CD4-positive, alpha-beta T cell treated with Interleukin-17A for 4 hours (primary cell): ENCODE data around the gene CCDC184.
"Not testable (repeated sequence)": the region's sequence is repeated elsewhere in the genome, so short reads cannot be mapped to it uniquely, and the experiment has no call there.

Experiments used
- DNase-seq: peaks from one replicate; pipeline ENCODE4 v3.0.0-alpha.2; 2020; ENCODE audit warnings: mixed read lengths

Gene CCDC184

DNA sequence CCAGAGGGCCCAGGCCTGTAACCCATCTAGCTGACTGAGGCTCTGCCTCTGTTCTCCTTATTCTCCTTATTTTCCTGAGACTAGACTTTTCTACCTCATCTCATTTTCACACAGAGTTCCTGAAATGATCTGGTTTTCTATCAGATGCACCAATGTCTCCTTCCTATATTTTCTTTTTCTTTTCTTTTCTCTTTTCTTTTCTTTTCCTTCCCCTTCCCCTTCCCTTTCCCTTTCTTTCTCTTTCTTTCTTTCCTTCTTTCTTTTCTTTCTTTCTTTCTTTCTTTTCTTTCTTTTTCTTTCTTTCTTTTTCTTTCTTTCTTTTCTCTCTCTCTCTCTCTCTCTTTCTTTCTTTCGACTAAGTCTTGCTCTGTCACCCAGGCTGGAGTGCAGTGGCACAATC, 3.0 kb upstream of the CCDC184 start:
- DNase-seq: no peak

DNA sequence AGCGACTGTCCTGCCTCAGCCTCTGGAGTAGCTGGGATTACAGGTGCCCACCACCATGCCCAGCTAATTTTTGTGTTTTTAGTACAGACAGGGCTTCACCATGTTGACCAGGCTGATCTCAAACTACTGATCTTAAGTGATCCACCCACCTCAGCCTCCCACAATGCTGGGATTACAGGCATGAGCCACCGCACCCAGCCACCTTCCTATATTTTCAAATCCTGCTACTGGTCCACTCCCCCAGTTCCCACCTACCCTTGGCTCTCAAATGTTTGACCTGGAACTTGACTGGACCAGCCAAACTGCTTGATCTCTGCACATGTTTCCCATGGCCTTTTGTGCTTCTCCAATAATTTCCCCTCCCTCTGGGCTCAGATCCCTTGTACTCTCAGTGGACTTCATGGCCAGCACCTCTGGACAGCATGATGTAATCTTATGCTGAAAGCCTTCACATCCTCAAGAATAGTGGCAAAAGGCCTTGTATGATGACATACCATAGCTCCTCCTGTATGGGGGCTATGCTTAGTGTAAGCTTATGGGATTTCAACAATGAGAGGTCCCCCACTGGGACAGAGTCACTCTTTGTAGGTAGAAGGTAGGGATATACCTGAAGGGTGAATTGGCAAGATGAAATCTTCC, 2.5 kb upstream of the CCDC184 start:
- no peak for DNase-seq

DNA sequence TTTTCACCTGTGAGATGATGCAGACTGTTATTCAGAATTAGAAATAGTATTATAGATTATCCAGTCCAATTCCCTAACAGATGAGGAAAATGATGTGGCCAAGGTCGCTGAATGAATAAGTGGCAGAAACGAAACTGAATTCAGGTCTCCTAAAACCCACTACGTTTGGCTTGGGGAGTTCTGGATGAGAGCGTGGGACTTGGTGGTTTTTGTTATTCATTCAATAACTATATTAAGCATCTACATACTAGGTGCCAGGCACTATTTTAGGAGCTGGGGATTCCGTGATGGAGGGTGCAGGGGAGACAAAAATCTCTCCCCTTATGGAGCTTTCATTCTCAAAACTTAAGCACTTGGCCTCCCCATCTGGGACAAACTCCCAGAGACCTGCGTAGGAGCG, 813 bp upstream of the CCDC184 start:
- DNase-seq: no peak

DNA sequence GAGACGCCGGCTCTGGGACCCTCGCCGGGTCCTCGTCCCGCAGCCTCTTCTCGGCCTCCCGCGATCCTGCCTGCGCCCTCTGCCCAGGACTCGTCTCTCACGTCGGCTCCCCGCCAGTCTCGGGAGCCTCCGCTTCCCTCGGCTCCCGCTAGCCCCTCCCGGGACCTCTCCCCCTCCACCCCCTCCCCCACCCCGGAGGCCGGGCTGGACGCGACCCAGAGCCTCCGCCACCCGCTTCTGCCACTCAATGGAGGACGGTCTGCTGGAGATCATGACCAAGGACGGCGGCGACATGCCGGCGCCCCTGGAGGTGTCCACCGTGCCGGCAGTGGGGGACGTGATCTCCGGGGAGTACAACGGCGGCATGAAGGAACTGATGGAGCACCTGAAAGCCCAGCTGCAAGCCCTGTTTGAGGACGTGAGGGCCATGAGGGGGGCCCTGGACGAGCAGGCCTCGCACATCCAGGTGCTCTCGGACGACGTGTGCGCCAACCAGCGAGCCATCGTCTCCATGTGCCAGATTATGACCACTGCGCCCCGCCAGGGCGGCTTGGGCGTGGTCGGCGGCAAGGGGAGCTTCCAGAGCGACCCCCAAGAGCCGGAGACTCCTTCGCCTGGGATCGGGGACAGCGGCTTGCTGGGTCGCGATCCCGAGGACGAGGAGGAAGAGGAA, 568 bp downstream of the CCDC184 start:
- peak; percentile 29 for DNase-seq

DNA sequence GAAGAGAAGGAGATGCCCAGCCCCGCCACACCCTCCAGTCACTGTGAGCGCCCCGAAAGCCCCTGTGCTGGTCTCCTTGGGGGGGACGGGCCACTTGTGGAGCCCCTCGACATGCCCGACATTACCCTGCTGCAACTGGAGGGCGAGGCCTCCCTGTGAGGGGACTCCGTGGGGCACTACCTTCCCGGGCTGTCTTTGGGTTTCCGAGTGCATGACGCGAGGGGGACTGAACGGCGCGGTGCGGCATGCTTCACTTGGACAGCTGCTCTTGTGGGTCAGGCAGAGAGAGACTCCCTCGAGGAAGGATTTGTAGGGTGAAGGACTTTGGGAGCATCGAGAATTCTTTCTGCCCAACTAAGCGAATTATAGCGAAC, 1.1 kb downstream of the CCDC184 start:
- no peak for DNase-seq

DNA sequence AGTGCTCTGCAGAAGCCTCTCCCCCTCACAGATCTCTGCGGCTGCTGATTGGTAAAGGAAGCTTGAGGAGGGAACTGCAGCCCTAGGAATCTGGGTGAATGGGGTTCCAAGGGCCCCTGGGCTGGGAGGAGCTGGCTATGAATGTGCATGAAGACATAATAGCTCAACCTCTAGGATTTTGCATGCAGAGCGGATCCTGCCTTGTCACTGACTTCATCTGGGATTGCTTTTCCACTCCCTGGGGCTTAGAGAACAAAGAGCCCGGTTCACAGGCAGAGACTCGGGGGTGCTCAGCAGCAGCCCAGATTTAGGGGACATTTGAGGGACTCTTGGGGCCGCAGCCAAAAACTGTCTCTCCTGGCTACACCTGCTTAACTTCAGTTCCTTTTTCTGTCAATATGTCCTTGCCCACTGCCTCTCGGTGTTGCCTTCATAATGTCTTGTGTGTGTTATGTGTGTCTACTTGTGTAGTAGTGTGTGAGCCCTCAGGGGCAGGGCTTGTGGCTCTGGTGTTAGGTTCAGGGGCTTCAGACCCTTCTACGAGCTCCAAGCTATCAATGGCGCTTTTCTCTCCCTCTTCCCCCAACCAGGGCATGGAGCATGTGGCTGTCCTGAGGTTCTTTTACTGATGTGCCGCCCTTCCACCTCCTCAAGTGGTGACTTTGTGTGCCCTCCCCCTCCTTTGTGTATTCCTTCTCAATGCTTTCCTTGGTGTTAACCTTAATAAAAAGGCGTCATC, 1.9 kb downstream of the CCDC184 start:
- DNase-seq: no peak

DNA sequence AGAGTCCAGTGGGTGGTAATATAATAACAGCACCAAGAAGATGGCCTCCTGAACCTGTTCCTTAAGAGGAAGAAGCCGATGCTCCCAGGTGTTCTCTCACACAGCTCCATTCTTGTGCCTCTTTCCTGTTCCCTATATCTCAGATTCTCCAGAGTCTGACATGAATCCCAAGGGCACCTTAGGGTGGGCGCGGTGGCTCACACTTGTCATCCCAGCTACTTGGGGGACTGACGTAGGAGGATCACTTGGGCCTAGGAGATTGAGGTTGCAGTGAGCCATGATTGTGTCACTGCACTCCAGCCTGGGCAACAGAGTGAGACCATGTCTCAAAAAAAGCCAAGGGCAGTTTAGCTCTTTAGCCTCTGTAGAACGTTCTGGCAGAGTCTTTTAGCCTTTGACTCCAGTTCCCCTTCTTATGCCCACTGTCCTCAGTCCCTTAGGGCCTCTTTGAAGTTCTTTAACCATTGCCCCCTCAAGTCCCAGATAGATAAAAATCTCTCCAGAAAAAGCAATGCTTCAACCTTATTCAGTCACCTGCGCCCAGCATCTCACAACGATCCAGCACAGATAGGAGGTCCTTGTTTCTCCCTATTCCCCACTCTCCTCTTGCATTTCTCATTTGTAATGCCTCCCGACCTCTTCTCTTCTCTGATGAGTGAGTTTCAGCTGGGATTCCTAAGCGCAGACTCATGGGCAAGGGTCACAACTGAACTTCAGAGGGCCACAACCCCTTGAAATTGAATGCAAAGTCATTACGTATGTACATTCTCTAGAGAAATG, 4.7 kb downstream of the CCDC184 start:
- no peak for DNase-seq

DNA sequence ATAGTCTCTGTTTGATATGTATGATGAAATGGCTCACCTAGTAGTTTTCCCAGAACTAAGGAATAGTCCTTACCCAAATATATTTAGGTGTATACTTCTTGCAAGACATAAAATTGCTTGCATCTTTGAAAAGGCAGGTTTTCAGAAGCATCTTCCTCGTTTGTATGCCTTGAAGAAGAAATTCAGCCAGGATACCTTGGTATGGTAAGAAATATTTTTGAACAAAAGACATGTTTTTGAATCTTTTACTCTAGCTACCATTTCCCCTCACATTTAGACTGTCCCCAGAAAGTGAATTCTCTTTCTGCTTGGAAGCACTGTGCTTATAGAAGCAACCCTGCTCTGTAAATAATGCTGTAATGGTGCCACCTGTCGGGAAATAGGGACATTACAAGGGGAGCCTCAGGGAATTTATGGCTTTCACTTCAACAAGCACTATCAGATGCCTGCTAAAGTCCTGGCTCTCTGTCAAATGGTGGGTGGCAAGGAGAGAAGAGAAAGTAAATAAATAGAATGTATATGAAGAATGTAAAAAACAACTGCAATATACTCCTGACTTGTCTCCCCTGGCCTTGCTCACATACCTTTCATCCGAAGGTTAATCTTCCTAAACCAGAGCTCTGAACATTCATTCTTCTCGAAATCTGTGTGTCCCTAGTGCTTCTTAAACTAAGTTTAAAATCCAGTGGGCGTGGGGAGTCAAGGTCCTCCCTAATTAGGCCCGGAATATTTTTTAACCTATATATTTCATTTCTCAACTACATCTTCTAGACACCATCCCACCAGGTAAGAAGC, 6.1 kb downstream of the CCDC184 start:
- DNase-seq: peak; percentile 77

DNA sequence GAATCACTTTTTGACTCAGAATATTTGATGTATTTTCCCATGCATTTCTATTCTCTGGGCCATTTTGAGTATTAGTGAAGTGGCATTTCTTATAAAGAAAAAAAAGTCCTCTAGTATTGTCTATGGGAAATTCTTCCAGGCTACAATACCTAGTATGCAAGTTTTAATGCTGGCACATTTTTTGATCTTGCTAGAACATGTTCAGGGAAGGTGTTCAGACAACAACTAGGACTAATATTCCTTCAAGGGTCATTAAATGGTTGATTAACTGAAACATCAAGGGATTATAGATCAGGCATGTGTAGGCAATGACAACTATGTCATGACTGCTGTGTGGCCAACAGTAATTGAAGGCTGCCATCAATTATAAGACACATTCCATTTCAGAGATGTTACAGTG, 7.7 kb downstream of the CCDC184 start:
- DNase-seq: no peak

DNA sequence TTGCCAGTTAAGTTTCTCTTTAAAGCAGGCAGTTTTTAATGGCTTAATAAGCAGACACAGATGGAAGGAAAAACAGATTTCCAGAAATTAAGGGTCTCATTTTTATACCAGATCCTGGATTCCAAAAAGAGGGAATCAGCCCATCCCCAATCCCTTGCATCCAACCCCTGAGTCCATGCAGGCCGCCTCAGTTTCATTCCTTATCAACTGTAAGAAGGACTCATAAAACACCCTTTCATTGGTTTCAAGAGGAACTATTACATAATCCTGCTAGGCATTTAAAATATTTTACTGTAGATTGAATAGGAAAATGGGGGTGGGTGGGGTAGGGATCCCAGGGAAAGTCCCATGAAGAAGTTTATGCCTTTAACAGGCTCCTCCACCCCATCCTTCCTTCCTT, 9.4 kb downstream of the CCDC184 start:
- no peak for DNase-seq

DNA sequence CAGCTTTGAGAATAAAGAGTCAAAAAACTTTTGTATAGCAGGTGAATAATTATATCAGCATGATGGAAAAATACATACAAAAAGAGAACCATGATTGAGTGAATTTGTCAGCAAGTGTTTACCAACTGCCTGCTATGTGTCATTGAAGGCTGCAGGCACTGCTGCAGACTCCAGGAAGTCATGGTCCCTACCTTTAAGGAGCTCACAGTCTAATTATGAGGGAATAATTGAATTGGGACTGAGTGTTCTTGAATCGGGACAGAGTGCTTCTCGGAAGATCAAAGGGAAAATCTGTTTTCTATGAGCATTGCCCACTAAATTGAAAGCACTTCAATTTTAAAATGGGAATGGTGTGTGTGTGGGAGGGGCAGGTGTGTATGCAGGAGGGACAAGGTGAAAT, 10.2 kb downstream of the CCDC184 start:
- no peak for DNase-seq

DNA sequence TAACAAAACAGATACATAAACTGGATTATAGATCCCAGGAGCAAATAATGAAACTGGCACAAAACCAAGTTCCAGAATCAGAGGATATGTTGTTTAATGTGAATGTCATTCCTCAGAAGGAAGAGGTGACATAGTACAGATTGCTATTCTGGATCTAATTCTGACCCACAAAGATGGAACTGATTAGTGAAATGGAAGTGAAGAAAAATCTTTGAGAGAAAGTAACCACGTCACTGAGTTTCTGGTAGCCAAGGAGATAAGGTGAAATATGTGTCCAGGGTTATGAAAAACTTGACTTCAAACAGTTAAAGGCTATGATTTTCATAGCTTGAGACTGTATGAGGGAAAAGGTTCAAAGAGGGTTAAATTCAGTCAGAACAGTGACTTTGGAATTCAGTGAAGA, 11.4 kb downstream of the CCDC184 start:
- no peak for DNase-seq

DNA sequence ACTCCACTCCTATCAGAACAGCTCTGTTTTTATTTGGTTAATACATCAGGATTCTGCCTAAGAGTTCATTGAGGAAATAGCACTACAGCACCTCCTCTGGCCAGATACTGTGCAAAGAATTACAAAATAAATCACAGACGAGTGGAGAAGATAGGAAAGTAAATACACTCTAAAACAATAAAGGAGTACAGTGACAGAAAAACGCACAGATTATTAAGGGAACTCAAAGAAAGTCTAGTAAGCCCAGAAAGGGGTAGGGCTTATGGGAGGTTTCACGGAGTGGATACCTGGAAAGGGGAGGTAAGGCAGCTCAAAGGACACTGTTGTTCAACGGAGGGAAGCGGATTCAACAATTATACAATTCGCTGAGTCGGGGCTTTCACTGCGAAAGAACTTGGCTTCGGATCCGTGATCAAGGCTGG, 14.1 kb downstream of the CCDC184 start:
- peak; percentile 32 for DNase-seq

DNA sequence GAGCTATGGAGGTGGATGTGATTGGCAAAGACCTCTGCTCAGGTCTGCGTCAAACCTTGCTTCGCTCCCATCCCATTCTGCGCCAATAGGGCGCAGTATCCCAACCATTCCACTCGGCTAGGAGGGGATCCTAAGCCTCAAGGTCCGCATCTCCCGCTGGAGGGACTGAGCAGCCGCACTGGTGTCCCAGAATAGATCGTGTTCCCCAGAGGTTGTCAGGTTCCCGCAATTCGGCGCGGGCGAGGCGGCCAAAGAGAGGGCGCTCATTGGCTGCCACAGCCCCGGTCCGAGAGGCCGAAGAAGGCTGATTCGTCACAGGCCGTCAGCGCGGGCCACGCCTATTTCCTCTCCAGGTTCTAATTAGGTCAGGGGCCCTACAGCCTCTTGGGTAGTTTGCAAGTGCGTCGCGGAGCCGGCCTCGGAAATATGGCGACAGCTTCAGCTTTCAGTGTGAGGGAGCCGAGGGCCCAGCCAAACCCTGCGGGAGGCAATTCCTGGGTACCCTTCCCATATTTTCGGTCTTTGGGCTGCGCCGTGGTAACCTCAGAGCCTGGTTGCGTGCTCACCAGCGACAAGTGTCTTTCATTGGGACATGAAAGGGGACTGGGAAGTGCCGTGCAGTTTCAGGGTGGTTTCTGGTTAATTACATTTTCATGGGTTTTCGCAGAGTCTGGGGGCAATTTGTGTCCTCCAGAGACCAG, 14.7 kb downstream of the CCDC184 start:
- peak; percentile 93 for DNase-seq

DNA sequence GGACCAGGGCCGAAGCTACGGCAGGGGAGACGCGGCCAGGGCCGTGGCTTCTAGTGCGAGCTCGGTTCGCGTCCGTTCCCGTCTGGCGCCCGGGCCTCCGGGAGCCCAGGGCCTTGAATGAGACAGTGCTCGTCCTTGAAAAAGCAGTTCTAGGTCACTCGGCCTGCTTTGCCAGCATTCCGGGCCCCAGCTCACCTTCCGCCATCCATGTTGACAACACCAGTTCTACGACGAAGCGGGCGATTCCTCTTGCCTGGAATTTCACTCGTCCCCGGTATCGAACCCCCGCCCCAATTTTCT, 15.2 kb downstream of the CCDC184 start:
- peak; percentile 51 for DNase-seq

DNA sequence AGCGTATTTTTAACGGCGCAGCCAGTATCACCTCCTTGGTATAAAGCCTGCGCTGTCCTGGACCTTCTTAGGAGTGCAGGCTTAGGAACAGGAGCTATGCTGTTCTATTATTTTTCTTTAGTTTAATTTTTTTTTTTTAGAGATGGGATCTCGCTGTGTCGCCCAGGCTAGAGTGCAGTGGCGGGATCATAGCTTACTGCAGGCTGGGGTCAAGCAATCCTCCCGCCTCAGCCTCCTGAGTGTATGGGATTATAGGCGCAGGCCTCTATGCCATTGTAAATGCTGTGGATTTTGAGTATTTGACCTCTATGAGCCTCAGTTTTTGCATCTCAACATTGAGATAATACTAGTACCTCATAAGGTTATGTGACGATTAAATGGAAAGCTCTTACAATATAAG, 15.5 kb downstream of the CCDC184 start:
- DNase-seq: no peak

DNA sequence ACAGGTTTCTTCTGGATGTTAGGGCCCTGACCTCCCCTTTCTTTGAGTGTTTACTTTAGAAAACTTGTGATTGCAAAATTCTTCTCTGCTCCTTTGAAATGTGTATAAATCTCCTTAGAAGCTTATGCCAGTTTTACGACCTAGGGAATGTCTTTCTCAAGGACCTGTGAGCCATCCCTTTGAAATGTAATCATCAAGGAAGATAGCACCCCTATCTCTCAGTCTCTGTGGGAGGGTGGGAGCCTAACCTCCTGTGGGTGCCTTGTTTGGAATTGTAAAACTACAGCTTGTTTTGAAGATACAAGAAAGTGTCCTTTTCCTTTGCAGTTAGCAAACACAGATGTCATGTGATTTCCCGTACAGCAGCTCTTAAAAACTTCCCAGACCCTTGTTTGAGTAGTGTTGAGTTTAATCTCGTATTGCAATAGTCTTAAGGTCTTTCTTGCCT, 16.4 kb downstream of the CCDC184 start:
- DNase-seq: peak; percentile 21

DNA sequence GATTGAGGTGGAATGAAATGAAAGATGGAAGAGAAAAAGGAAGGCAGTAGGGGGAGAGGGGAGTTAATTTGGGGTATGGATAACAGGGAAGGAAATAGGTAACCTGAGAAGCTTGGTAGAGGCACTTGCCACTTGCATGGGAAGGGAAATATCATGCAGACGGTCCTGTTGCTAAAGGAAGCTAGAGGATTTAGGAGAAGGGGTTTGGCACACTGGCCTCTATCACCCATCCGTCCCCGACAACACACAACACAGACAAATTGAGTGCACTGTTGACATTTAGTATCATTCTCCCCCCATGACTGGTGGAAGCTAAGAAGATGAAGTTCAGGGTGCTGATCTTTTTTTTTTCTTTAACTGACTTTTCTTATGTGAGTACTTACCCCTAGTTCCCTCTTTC, 17.6 kb downstream of the CCDC184 start:
- DNase-seq: no peak

DNA sequence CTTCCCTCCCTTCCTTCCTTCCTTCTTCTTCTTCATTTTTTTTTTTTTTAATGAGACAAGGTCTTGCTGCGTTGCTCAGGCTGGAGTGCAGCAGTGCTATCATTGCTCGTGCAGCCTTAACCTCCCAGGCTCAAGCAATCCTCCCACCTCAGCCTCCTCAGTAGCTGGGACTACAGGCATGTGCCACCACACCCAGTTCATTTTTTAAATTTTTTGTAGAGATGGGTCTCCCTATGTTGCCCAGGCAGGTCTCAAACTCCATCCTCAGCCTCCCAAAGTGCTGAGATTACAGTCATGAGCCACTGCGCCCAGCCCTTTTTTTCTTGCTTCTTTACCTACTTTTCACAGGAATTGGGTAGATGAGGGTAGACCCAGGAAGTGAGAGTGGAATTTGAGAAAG, 18.1 kb downstream of the CCDC184 start:
- DNase-seq: no peak

DNA sequence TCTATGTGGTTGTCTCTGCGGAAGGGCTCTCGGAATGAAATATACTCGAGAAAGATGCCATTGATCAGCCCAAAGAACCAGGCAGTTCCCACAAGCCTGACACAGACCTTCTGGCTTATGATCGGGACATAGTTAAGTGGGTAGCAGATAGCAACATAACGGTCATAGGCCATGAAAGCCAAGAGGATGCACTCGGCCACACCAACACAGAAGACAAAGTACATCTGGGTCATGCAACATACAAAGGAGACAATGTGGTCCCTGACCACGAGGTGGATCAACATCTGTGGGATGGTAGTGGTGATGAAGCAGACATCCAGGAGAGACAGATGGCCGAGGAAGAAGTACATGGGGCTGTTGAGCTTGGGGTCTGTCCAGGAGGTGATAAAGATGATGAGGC, 19.3 kb downstream of the CCDC184 start:
- DNase-seq: no peak

DNA sequence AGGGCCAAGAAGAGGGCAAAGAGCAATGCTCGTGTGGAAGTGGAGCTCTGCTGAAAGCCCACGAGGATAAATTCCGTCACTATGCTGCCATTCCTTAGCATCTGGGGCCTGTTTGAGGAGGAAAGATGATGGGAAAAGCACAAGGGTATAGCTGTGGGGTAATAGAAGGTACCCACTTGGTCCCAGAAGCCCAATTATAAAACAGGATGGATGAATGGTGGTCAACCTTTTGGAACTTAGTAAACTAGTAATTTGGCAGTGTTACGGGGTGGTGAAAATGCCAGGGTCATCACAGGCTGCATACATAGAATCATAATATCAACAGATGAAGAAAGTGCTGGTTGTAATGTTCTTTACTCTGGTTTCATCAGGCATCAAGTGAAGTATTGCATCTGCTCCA, 19.7 kb downstream of the CCDC184 start, which contains the start of gene OR10AD1:
TSS of gene OR10AD1 (minus strand) at position 101 of the 400 bp plus-strand sequence. CDS start at position 101, 0 bp downstream.
- DNase-seq: no peak

DNA sequence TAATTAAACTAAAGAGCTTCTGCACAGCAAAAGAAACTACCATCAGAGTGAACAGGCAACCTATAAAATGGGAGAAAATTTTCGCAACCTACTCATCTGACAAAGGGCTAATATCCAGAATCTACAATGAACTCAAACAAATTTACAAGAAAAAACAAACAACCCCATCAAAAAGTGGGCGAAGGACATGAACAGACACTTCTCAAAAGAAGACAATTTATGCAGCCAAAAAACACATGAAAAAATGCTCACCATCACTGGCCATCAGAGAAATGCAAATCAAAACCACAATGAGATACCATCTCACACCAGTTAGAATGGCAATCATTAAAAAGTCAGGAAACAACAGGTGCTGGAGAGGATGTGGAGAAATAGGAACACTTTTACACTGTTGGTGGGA, 26.1 kb downstream of the CCDC184 start:
- DNase-seq: not testable (repeated sequence)
